NCI-H226 (cell line): Measurements from ENCODE around the gene ARL6IP1.
"Not testable (repeated sequence)": the region's sequence is repeated elsewhere in the genome, so short reads cannot be mapped to it uniquely, and the experiment has no call there.

Source experiments
- DNase-seq: peaks from one replicate; pipeline ENCODE4 v3.0.0-alpha.2; 2015

ARL6IP1 gene

DNA sequence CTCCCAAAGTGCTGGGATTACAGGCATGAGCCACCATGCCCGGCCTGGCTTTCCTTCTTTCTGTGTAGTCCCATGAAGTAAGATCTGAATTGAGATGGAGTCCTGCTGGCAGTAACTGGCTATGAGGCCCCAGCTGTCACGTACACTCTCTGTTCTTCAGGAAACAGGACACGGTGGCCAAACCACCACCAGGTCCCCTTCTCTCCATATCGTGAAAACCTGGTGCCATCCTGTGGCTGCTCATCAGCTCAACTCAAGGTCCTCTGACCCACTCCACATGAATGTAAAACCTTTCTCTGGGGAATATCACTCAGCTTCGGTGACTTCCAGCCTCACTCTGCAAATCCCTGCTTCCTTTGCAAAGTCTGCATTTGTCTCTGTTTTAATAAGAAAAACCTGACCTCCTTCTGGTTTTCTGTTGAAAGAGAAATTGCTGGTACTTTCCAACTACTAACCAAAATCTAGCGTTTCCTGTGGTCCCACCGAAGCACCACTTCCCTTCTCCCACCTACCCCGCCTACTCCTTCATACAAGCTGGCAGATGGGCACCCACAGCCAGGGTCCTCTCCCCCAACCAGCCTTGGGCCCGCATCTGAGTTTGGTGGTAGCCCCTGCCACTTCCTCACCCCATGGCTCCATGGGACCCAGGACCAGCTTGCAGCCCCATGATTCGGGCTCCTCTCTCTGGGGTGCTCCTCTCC is 43.2 kb downstream of the ARL6IP1 start:
- DNase-seq: not testable (repeated sequence)

DNA sequence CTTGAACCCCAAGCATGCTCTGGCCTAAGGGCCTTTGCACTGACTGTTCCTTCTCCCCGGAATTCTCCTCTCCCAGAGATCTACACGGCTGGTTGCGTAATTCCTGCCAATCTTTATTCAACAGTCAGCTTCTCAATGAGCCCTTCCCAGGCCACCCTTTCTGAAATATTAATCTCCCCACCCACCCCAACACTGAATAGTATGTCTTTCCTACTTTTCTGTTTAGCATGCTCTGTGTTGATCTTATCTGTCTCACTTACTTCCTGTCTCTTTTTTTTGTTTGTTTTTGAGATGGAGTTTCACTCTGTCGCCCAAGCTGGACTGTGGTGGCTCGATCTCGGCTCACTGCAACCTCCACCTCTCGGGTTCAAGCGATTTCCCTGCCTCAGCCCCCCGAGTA is 44.7 kb downstream of the ARL6IP1 start:
- DNase-seq: not testable (repeated sequence)

DNA sequence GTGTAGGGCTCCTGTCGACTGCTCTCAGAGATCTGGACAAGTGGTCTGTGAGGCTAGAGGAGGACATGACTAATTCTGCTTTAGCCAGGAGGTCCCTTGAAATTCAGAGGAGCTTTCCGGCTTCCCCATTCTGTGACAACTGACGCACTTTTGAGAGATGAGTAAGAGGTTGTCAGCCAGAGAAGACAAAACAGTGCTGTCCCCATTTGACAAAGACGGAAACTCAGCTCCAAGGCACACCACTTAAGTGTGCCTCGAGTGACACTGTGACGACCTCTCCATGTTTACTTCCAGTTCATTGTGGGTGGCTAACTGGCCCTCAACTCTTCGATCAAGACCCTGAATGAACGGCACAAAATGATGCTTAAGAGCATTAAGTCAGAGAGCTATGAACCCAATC is 58.5 kb downstream of the ARL6IP1 start:
- DNase-seq: not testable (repeated sequence)
